Fibroblast of lung (primary cell): ENCODE data around the gene INS. TPM values are rescaled to one million over a fixed set of nuclear protein-coding genes. Genes with fewer than 3 reads are reported as not detected.

Experiments
- DNase-seq, 2 donors: peaks; one replicate each; pipeline versions ENCODE4 v3.0.0 to v3.0.0-alpha.2; 2010; ENCODE audit warnings: low read depth in 2 of 2
- H2AFZ ChIP-seq: 2 replicates; pipeline ENCODE4 v1.5.1; 2012; ENCODE audit warnings: low read length, control low read depth, inconsistent platforms
- H3K27ac ChIP-seq: 2 replicates; pipeline ENCODE4 v1.5.1; 2011; ENCODE audit warnings: low read length, control low read depth; ENCODE audit not compliant: insufficient read depth
- H3K27me3 ChIP-seq: 2 replicates; pipeline ENCODE4 v1.5.1; 2011; ENCODE audit warnings: mild to moderate bottlenecking, low read length; ENCODE audit not compliant: control insufficient read depth, insufficient read depth
- H3K36me3 ChIP-seq: 2 replicates; pipeline ENCODE4 v1.5.1; 2011; ENCODE audit warnings: low read length; ENCODE audit not compliant: control insufficient read depth, insufficient read depth
- H3K4me1 ChIP-seq: 2 replicates; pipeline ENCODE4 v1.5.1; 2011; ENCODE audit warnings: low read length; ENCODE audit not compliant: control insufficient read depth, insufficient read depth; ENCODE audit errors: extremely low read depth
- H3K4me2 ChIP-seq: 2 replicates; pipeline ENCODE4 v1.5.1; 2011; ENCODE audit warnings: low read length, control low read depth; ENCODE audit not compliant: insufficient read depth; ENCODE audit errors: extremely low read depth
- H3K4me3 ChIP-seq, 4 experiments: fragments of 200-600 bp in 1 of 4; sonication (generic) in 1 of 4; replicated peaks in 1 of 4; 2 replicates each; pipeline ENCODE4 v1.5.1; 2011 to 2016; ENCODE audit warnings: low read length in 4 of 4, low read depth in 3 of 4, mild to moderate bottlenecking in 3 of 4, control low read depth in 2 of 4, inconsistent platforms in 1 of 4, mixed read lengths in 1 of 4; ENCODE audit not compliant: insufficient read depth in 1 of 4; ENCODE audit errors: control extremely low read depth in 1 of 4
- H3K79me2 ChIP-seq: 2 replicates; pipeline ENCODE4 v1.5.1; 2012; ENCODE audit warnings: mild to moderate bottlenecking, low read length, inconsistent platforms; ENCODE audit not compliant: control insufficient read depth, insufficient read depth
- H3K9ac ChIP-seq: 2 replicates; pipeline ENCODE4 v1.5.1; 2011; ENCODE audit warnings: mild to moderate bottlenecking, low read length, control low read depth; ENCODE audit not compliant: insufficient read depth
- H3K9me3 ChIP-seq: 2 replicates; pipeline ENCODE4 v1.5.1; 2012; ENCODE audit warnings: low read depth, low read length; ENCODE audit not compliant: control insufficient read depth, insufficient read depth
- H4K20me1 ChIP-seq: 2 replicates; pipeline ENCODE4 v1.5.1; 2011; ENCODE audit warnings: low read length; ENCODE audit not compliant: control insufficient read depth, insufficient read depth; ENCODE audit errors: extremely low read depth
- EZH2 ChIP-seq: IDR thresholded peaks from 2 replicates; pipeline ENCODE4 v1.5.1; 2012; ENCODE audit warnings: low read length, control low read depth, mild to moderate bottlenecking; ENCODE audit errors: missing control alignments
- polyA plus RNA-seq, 2 donors: library from polyadenylated mRNA; depleted of rRNA in 1 of 2; stranded (reverse) in 1 of 2; unstranded in 1 of 2; fragments of >200 nt; gene quantifications; 2 replicates each; pipeline ENCODE4 v1.2.1, GENCODE V29; 2011 to 2012; ENCODE audit warnings: missing spikeins in 1 of 2
- total RNA-seq: library from RNA; depleted of rRNA; stranded (reverse); fragments of >200 nt; gene quantifications from 2 replicates; pipeline ENCODE4 v1.2.1, GENCODE V29; 2014
- TF ChIP-seq, protein P1 (sequence below), 2 donors: IDR thresholded peaks in 1 of 2; conservative IDR thresholded peaks in 1 of 2; 1 replicate in 1 of 2; 2 replicates in 1 of 2; pipeline ENCODE4 v1.5.1; 2011 to 2012; ENCODE audit warnings: low read length in 2 of 2, control low read depth in 1 of 2, inconsistent platforms in 1 of 2, low read depth in 1 of 2, mild to moderate bottlenecking in 1 of 2

The INS gene
- total and polyA plus RNA-seq, 2 donors (not counting 1 experiment from before 2014, with no cell fraction given) = not detected

DNA sequence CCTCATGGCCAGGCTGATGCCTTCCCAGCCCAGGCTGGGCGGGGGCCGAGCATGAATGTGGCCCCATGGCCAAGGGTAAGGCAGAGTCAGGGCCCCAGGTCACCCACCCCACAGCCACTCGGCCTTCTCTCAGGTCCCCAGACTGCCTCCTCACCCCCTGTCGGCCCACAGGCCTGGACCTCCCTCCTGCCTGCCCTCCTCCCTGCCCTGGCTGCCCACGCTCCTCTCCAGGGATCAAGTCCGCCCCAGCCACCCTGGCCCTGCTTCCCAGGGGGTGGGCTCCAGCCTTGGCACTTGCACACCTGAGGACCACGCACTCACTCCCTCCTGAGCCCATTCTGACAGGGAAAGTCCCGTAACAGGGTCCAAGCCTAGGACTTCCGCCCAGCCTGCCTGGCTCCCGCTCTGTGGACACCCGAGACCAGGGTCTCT, 48.4 kb upstream of the INS start:
- no peaks in the 10 kb centered on the region for H3K4me1 ChIP-seq

DNA sequence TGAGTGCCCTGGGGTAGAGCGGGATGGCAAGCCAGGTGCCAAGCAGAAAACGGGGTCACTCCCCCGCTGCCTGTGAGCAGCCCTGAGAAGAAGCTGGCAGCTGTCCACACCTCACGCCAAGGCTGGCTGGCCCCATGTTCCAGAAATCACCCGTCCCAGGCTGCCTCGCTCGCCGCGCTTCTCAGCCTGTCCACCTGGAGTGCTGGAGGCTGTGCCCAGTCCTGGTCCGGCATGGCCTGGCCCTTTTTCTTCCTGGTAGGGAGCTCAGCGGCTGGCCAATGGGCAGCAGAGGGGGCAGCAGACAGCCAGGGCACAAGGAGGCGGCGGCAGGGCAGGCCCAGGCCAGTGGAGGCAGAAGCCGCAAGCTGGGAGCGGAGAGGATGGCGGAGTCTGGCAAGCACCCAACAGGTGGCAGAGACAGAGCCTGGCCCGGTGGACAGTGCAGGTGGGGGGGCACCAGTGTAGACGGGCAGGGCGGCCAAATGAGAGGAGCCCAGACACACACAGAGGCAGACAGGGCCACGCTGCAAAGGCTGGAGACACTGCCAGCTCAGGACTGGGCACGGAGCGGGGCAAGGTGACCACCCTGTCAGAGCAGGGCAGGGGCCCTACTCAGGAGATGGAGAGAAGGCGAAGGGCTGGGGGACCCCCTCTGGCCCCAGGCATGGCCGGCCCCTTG, 47.8 kb upstream of the INS start:
- Histone ChIP-seq H4K20me1 (no peaks in the 10 kb centered on the region), H3K4me3 (no peak overlapping the region), H3K9me3 (no peaks in the 10 kb centered on the region), H3K4me1 (no peaks in the 10 kb centered on the region), H3K4me2 (no peak overlapping the region), H3K27me3 (no peaks in the 10 kb centered on the region), H3K36me3 (no peaks in the 10 kb centered on the region), H3K79me2 (no peaks in the 10 kb centered on the region), H3K27ac (no peak overlapping the region), H2AFZ (no peak overlapping the region), H3K9ac (no peak overlapping the region)
- DNase-seq = no peak
- TF ChIP-seq, protein P1, sequence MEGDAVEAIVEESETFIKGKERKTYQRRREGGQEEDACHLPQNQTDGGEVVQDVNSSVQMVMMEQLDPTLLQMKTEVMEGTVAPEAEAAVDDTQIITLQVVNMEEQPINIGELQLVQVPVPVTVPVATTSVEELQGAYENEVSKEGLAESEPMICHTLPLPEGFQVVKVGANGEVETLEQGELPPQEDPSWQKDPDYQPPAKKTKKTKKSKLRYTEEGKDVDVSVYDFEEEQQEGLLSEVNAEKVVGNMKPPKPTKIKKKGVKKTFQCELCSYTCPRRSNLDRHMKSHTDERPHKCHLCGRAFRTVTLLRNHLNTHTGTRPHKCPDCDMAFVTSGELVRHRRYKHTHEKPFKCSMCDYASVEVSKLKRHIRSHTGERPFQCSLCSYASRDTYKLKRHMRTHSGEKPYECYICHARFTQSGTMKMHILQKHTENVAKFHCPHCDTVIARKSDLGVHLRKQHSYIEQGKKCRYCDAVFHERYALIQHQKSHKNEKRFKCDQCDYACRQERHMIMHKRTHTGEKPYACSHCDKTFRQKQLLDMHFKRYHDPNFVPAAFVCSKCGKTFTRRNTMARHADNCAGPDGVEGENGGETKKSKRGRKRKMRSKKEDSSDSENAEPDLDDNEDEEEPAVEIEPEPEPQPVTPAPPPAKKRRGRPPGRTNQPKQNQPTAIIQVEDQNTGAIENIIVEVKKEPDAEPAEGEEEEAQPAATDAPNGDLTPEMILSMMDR (conservative IDR thresholded peaks at IDR 0.05 in 1 of 2, IDR thresholded peaks at IDR 0.05 in 1 of 2; ENCODE audit: low read depth in 1 of 2, low read length in 2 of 2) = no peak
- no peak for TF ChIP-seq EZH2

More for the DNA sequence above, 48.4 kb upstream of the INS start:
- DNase-seq = no peak
- H3K4me2 ChIP-seq = no peak overlapping the region
- no peak overlapping the region for H3K27ac ChIP-seq
- H2AFZ ChIP-seq = no peak overlapping the region
- H3K9me3 ChIP-seq = no peaks in the 10 kb centered on the region
- no peak overlapping the region for H3K4me3 ChIP-seq
- TF ChIP-seq, protein P1 (conservative IDR thresholded peaks at IDR 0.05 in 1 of 2, IDR thresholded peaks at IDR 0.05 in 1 of 2; ENCODE audit: low read depth in 1 of 2, low read length in 2 of 2) = no peak
- no peak for TF ChIP-seq EZH2
- H4K20me1 ChIP-seq = no peaks in the 10 kb centered on the region
- no peaks in the 10 kb centered on the region for H3K79me2 ChIP-seq
- H3K36me3 ChIP-seq = no peaks in the 10 kb centered on the region
- no peak overlapping the region for H3K9ac ChIP-seq
- no peaks in the 10 kb centered on the region for H3K27me3 ChIP-seq

DNA sequence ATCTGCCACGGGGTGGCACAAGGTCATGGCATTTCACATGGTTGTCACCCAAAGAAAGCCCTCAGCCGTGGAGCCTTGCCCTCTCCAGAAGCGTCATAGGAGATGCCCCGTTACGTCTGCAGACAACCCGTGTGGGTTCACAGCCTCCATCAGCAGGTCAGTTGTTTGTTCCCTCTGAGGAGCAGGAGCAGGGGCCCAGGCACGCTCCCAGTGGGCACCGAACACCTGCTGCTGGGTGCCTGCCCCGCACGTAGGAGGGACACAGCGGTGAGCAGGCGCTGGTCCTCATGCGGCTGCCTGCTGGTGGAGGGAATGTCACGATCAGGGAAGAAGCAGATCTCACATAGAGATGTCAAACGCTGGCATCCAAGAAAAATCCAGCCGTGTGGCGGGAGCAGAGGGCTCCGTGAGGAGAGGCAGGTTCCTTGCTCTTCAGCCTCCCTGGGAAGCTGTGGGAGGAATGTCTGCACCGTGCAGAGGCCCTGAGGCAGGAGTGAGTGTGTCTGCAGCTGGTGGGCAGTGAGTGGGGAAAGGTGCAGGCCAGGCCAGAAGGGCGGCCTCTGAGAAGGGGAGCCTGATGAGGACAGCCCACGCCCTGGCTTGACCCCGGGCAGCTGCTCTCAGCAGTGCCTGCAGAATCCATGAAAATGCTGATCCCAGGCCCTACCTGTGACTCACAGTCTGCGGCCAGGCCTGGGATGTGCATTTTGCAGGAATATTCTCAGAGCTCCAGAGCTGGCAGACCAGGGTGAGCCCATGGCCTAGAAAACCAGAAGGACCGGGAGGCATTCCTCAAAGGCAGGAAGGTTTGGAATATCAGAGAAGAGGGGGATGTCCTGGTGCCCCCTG, 47.0 kb upstream of the INS start:
- Histone ChIP-seq H4K20me1 (no peaks in the 10 kb centered on the region), H3K4me2 (no peak overlapping the region), H2AFZ (no peak overlapping the region), H3K4me1 (no peaks in the 10 kb centered on the region), H3K9me3 (no peaks in the 10 kb centered on the region), H3K27ac (no peak overlapping the region), H3K36me3 (no peaks in the 10 kb centered on the region), H3K79me2 (no peaks in the 10 kb centered on the region), H3K9ac (no peak overlapping the region), H3K4me3 (no peak overlapping the region), H3K27me3 (no peaks in the 10 kb centered on the region)
- TF ChIP-seq, protein P1 (conservative IDR thresholded peaks at IDR 0.05 in 1 of 2, IDR thresholded peaks at IDR 0.05 in 1 of 2; ENCODE audit: low read depth in 1 of 2, low read length in 2 of 2) = no peak
- no peak for TF ChIP-seq EZH2
- no peak for DNase-seq
